Measurements from ENCODE around the gene IQCM.

- no peak for TF ChIP-seq CTCF (IDR thresholded peaks at IDR 0.05; ENCODE audit: insufficient read depth, low read length)
- TF ChIP-seq POLR2AphosphoS5 (IDR thresholded peaks at IDR 0.05; ENCODE audit: low read depth): no peak
- no peak for TF ChIP-seq REST (IDR thresholded peaks at IDR 0.05; ENCODE audit: insufficient replicate concordance, low read depth)
- no peak for TF ChIP-seq GABPA (IDR thresholded peaks at IDR 0.05; ENCODE audit: low read depth)
- TF ChIP-seq SPI1 (IDR thresholded peaks at IDR 0.05; ENCODE audit: borderline replicate concordance, low read depth): no peak
Observed at GRCh38 chr4:149595500-149595899, 220.1 kb downstream of the IQCM start.

Measured in HL-60 (cell line).